Astrocyte (in vitro differentiated cells and primary cell): ENCODE data around the gene ERN1.

Experiments
- EZH2 ChIP-seq: IDR thresholded peaks from 2 replicates; pipeline ENCODE4 v1.6.1; 2012; ENCODE audit warnings: mild to moderate bottlenecking, low read length, inconsistent platforms; ENCODE audit not compliant: insufficient read depth
- TF ChIP-seq, protein P1 (sequence below): IDR thresholded peaks from 2 replicates; pipeline ENCODE4 v1.5.1; 2011; ENCODE audit warnings: low read depth, mild to moderate bottlenecking, inconsistent platforms, low read length, moderate library complexity; ENCODE audit not compliant: insufficient read depth

DNA sequence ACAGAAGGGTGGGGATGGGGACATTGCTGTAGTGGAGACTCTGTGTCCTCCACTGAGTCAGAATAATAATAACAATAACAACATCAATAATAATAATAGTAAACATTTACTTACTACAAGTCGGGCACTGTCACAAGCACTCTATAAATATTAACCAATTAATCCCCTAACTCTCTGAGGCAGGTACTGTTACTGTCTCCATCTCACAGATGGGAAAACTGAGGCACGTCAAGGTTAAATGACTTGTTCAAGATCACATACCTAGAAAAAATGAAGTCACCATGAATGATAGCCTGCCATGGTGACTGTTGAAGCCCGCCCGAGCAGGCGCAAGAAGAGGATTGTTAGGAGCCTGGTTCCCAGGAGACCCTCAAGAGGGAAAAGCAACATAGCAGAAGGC, 121.6 kb downstream of the ERN1 start:
- TF ChIP-seq, protein P1, sequence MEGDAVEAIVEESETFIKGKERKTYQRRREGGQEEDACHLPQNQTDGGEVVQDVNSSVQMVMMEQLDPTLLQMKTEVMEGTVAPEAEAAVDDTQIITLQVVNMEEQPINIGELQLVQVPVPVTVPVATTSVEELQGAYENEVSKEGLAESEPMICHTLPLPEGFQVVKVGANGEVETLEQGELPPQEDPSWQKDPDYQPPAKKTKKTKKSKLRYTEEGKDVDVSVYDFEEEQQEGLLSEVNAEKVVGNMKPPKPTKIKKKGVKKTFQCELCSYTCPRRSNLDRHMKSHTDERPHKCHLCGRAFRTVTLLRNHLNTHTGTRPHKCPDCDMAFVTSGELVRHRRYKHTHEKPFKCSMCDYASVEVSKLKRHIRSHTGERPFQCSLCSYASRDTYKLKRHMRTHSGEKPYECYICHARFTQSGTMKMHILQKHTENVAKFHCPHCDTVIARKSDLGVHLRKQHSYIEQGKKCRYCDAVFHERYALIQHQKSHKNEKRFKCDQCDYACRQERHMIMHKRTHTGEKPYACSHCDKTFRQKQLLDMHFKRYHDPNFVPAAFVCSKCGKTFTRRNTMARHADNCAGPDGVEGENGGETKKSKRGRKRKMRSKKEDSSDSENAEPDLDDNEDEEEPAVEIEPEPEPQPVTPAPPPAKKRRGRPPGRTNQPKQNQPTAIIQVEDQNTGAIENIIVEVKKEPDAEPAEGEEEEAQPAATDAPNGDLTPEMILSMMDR: no peak
- no peak for TF ChIP-seq EZH2
